Parathyroid adenoma (tissue), 2 donors: ENCODE data around the gene UBB.

ENCODE experiments used
- H2AFZ ChIP-seq: fragments of 300-600 bp; sonication (generic); one replicate; pipeline ENCODE4 v1.7.0; 2017; ENCODE audit warnings: antibody characterized with exemption, mild to moderate bottlenecking
- H3K27ac ChIP-seq: fragments of 300-600 bp; sonication (generic); one replicate; pipeline ENCODE4 v1.7.0; 2017
- H3K27me3 ChIP-seq: fragments of 300-600 bp; sonication (generic); one replicate; pipeline ENCODE4 v1.7.0; 2017; ENCODE audit warnings: low read length; ENCODE audit not compliant: control insufficient read depth, insufficient read depth
- H3K36me3 ChIP-seq: fragments of 300-600 bp; sonication (generic); one replicate; pipeline ENCODE4 v1.7.0; 2017; ENCODE audit warnings: low read length; ENCODE audit not compliant: control insufficient read depth, insufficient read depth
- H3K4me1 ChIP-seq: fragments of 300-600 bp; sonication (generic); one replicate; pipeline ENCODE4 v1.7.0; 2017; ENCODE audit warnings: control low read depth
- H3K4me2 ChIP-seq: fragments of 300-600 bp; sonication (generic); one replicate; pipeline ENCODE4 v1.7.0; 2017; ENCODE audit warnings: low read length
- H3K4me3 ChIP-seq: fragments of 300-600 bp; sonication (generic); one replicate; pipeline ENCODE4 v1.7.0; 2017; ENCODE audit warnings: low read depth, low read length
- H3K79me2 ChIP-seq: fragments of 300-600 bp; sonication (generic); one replicate; pipeline ENCODE4 v1.7.0; 2017; ENCODE audit warnings: control low read depth
- H3K9ac ChIP-seq: fragments of 300-600 bp; sonication (generic); one replicate; pipeline ENCODE4 v1.7.0; 2017; ENCODE audit warnings: mild to moderate bottlenecking
- H3K9me3 ChIP-seq: fragments of 300-600 bp; sonication (generic); one replicate; pipeline ENCODE4 v1.7.0; 2017; ENCODE audit warnings: low read length; ENCODE audit not compliant: control insufficient read depth
- CTCF ChIP-seq: fragments of 300-600 bp; sonication (generic); IDR thresholded peaks from one replicate; pipeline ENCODE4 v1.7.0; 2017; ENCODE audit warnings: antibody characterized with exemption, mild to moderate bottlenecking
- donor health status: primary hyperparathyroidism.

UBB gene

DNA sequence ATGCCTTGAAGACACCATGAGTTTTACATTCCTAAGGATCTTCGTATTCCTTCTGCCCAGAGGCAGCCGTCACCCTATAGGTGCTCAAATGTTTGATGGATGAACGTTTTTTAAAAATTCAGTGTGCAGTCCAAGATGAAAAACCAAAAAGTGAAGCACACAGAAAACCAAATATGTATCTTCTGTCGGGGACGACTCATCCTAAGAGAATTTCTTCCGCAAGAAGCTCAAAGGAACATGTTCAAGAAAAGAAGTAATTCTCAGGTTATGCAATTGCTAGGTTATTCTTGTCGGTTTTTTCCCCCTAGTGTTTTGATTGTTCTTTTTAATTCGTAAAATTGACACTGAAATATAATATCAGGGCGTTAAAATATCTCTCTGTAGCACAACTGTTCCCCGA, 29.1 kb upstream of the UBB start:
- Histone ChIP-seq H3K27ac (no peak overlapping the region), H3K9me3 (no peaks in the 10 kb centered on the region), H3K4me1 (no peaks in the 10 kb centered on the region), H3K36me3 (no peaks in the 10 kb centered on the region), H2AFZ (peak overlapping the region; percentile 97), H3K4me3 (peak overlapping the region; percentile 63), H3K79me2 (no peaks in the 10 kb centered on the region), H3K27me3 (no peaks in the 10 kb centered on the region), H3K4me2 (peak overlapping the region; percentile 81), H3K9ac (no peak overlapping the region)
- TF ChIP-seq CTCF, result no peak

GRCh38 chr17:16352303-16352666, 28.6 kb upstream of the UBB start:
- Histone ChIP-seq H3K4me2 (peak overlapping the region; percentile 81), H3K79me2 (no peaks in the 10 kb centered on the region), H3K36me3 (no peaks in the 10 kb centered on the region), H3K9ac (peak overlapping the region; percentile 71), H3K4me1 (no peaks in the 10 kb centered on the region), H3K27me3 (no peaks in the 10 kb centered on the region), H3K4me3 (peak overlapping the region; percentile 63), H2AFZ (peak overlapping the region; percentile 97), H3K27ac (no peak overlapping the region), H3K9me3 (no peaks in the 10 kb centered on the region)
- TF ChIP-seq CTCF, result no peak

- no peaks in the 10 kb centered on the region for H3K79me2 ChIP-seq
- H2AFZ ChIP-seq, result peak overlapping the region; percentile 97
- peak overlapping the region; percentile 81 for H3K4me2 ChIP-seq
- no peak for TF ChIP-seq CTCF
- no peaks in the 10 kb centered on the region for H3K36me3 ChIP-seq
- no peak overlapping the region for H3K27ac ChIP-seq
- no peaks in the 10 kb centered on the region for H3K4me1 ChIP-seq
- no peaks in the 10 kb centered on the region for H3K9me3 ChIP-seq
- H3K27me3 ChIP-seq, result no peaks in the 10 kb centered on the region
- H3K9ac ChIP-seq, result peak overlapping the region; percentile 71
- H3K4me3 ChIP-seq, result peak overlapping the region; percentile 63
Observed at GRCh38 chr17:16352667-16353316, 28.1 kb upstream of the UBB start.

DNA sequence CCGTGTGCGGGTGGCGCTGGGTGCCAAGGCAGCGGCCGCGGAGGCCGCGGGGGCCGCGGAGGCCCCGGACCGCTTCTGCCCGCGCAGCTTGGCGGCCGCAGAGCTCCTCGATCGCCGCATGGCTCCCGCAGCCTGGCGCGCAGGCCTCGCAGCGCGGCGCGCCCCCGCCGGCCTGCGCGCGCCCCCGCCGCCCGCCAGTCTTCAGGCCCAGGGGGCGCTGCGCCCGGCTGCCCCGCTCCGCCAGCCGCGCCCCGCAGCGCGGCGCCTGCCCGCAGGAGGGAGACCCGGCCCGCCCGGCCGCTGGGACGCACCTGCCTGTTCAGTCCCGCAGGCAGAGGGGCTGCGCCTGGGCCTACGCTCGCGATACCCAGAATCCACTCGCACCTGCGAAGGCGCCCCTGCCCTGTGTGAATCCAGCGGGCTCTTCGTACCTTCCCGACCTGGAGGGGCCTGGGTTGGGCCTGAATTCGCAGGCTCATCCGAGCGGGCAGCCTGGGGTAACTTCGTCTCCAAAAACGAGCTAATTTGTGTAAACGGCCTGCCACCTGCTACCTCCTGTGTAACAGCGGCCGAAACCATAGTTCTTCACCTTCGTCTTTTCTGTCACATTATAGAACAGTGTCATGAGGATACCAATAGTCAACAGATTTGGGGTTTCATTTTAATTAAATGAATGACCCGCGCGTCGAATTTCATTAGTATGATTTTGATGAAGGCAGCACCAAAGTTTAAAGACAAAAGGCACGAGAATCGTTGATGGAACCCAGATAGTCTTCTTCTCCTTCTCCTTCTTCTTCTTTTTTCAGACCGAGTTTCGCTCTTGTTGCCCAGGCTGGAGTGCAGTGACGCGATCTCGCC, 27.3 kb upstream of the UBB start, which contains the start of gene CENPV:
Gene CENPV (minus strand): TSS at position 153 of the 858 bp plus-strand sequence. CDS start 33 bp downstream, at position 120.
- H3K4me3 ChIP-seq, result peak within 1 kb of the TSS; percentile 63
- H3K27ac ChIP-seq, result no peak within 1 kb of the TSS
- peak within 1 kb of the TSS; percentile 81 for H3K4me2 ChIP-seq
- no peaks in the 10 kb centered on the region for H3K27me3 ChIP-seq
- H3K79me2 ChIP-seq, result no peaks in the 10 kb centered on the region
- peak within 1 kb of the TSS; percentile 71 for H3K9ac ChIP-seq
- TF ChIP-seq CTCF, result no peak
- H3K36me3 ChIP-seq, result no peaks in the 10 kb centered on the region
- H2AFZ ChIP-seq, result peak within 1 kb of the TSS; percentile 97
- no peaks in the 10 kb centered on the region for H3K4me1 ChIP-seq
- H3K9me3 ChIP-seq, result no peaks in the 10 kb centered on the region
